ENCODE data around the gene SPTB. TPM values are rescaled to one million over a fixed set of nuclear protein-coding genes. Genes with fewer than 3 reads are reported as not detected.

The SPTB gene
- total and polyA plus RNA-seq, 9 donors, result 0.28 to 1.4 (median 0.68) TPM

DNA sequence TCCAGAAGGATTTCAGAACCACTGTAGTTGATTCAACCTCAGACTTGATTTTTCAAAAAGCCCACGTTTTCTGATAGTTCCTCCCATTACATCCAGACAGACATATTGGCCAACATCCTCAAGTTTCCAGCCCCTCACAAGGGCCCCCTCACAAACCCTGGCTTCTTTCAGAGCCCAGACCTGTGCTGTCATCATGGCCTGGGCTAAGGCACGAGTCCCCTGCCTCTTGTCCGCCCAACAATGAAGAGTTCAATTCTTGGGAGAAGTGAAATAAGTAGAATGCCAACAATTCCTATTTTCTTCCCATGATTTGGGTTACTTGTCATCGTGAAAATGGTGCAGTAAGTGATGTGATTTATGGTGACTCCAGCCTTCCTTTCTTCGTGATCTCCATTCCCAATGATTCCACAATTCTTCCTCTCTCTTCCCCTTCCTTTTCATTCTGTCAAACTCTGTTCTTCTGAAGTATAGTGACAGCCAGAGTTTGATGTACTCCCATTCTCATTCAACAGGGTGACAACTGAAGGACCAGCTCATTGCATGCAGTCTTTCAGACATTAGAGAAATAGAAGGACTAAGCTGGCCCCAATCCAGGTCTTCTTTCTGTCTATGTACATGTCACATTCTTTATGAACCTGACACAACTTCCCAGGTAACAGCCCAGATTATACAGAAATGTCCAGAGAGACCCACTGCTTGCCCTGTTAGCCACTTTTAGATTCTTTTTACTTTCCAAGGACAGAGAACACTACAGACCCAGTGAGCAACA is 29.2 kb downstream of the SPTB start:
- TF ChIP-seq, protein P1, sequence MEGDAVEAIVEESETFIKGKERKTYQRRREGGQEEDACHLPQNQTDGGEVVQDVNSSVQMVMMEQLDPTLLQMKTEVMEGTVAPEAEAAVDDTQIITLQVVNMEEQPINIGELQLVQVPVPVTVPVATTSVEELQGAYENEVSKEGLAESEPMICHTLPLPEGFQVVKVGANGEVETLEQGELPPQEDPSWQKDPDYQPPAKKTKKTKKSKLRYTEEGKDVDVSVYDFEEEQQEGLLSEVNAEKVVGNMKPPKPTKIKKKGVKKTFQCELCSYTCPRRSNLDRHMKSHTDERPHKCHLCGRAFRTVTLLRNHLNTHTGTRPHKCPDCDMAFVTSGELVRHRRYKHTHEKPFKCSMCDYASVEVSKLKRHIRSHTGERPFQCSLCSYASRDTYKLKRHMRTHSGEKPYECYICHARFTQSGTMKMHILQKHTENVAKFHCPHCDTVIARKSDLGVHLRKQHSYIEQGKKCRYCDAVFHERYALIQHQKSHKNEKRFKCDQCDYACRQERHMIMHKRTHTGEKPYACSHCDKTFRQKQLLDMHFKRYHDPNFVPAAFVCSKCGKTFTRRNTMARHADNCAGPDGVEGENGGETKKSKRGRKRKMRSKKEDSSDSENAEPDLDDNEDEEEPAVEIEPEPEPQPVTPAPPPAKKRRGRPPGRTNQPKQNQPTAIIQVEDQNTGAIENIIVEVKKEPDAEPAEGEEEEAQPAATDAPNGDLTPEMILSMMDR (IDR thresholded peaks at IDR 0.05), result no peak
- TF ChIP-seq EP300 (IDR thresholded peaks at IDR 0.05) (no peak), POLR2A (IDR thresholded peaks at IDR 0.05) (no peak)
- H3K4me3 ChIP-seq, result no peak overlapping the region
- H3K27ac ChIP-seq, result no peak overlapping the region
- no peak for DNase-seq
- H3K27me3 ChIP-seq, result no peaks in the 10 kb centered on the region
- WGBS, 3 donors, result 73 to 80% (median 77%) methylated on average over 5 of the region's 5 CpGs
- intact Hi-C loops (cut with DNase I), result no loop called here
- no peaks in the 10 kb centered on the region for H3K9me3 ChIP-seq
- H3K4me1 ChIP-seq (ENCODE audit: insufficient read depth), result no peaks in the 10 kb centered on the region
- H3K36me3 ChIP-seq, result no peaks in the 10 kb centered on the region

DNA sequence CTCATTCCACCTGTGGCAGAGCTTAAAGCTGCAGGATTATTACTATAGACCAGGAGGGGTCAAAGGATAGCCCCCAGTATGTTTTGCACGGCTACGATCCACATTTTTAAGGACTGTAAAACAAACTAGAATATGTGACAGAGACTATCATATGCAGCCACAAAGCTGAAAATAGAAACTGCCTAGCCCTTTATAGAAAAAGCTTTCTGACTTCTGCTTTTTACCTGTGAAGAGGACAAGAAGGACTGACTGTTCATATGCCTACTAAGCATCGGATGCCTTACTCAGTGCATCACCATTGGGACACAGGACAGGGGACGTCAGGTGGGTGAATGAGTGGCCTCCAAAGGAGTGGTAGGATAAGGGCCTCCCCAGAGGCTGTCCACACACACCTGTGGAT is 29.8 kb downstream of the SPTB start:
- no peak overlapping the region for H3K27ac ChIP-seq
- intact Hi-C loops (cut with DNase I), result no loop called here
- H3K4me3 ChIP-seq, result no peak overlapping the region
- no peaks in the 10 kb centered on the region for H3K36me3 ChIP-seq
- no peaks in the 10 kb centered on the region for H3K4me1 ChIP-seq (ENCODE audit: insufficient read depth)
- 89 to 95% (median 90%) methylated on average over 4 of the region's 4 CpGs for WGBS, 3 donors
- H3K27me3 ChIP-seq, result no peaks in the 10 kb centered on the region
- H3K9me3 ChIP-seq, result no peaks in the 10 kb centered on the region
- TF ChIP-seq, protein P1 (IDR thresholded peaks at IDR 0.05), result no peak
- no peak for TF ChIP-seq POLR2A (IDR thresholded peaks at IDR 0.05)
- TF ChIP-seq EP300 (IDR thresholded peaks at IDR 0.05), result no peak
- DNase-seq, result no peak

DNA sequence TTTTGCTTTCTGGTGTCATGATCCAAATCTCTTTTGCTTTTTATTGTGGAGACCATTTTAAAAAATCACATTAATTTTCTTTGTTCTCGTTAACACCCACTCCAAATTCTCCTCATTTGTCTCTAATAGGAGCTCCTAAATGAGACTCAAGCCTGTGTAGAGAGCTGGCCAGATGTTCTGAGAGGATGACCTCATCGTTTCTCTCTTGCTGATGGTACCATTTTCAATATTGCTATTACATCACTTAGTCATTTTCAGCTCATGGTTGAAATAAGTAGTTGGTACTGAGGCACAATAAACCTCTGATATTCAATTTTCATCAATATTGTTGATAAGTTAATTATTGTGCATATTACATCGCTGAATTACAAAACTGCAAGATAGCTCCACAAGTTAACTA is 31.5 kb downstream of the SPTB start:
- WGBS, 3 donors, result 77 to 83% (median 78%) methylated on average over 3 of the region's 3 CpGs
- no peak for DNase-seq

GRCh38 chr14:64846319-64846718 is 33.4 kb downstream of the SPTB start:
- no peaks in the 10 kb centered on the region for H3K27me3 ChIP-seq
- H3K4me3 ChIP-seq, result no peak overlapping the region
- 85 to 89% (median 88%) methylated on average over 4 of the region's 4 CpGs for WGBS, 3 donors
- H3K27ac ChIP-seq, result no peak overlapping the region
- no peak for TF ChIP-seq POLR2A (IDR thresholded peaks at IDR 0.05)
- TF ChIP-seq, protein P1 (IDR thresholded peaks at IDR 0.05), result no peak
- no peak for TF ChIP-seq EP300 (IDR thresholded peaks at IDR 0.05)
- intact Hi-C loops (cut with DNase I), result no loop called here
- no peaks in the 10 kb centered on the region for H3K36me3 ChIP-seq
- H3K9me3 ChIP-seq, result no peaks in the 10 kb centered on the region
- DNase-seq, result no peak
- no peaks in the 10 kb centered on the region for H3K4me1 ChIP-seq (ENCODE audit: insufficient read depth)

More for the DNA sequence above, 31.5 kb downstream of the SPTB start:
- intact Hi-C loops (cut with DNase I), result no loop called here
- TF ChIP-seq EP300 (IDR thresholded peaks at IDR 0.05) (no peak), POLR2A (IDR thresholded peaks at IDR 0.05) (no peak)
- TF ChIP-seq, protein P1 (IDR thresholded peaks at IDR 0.05), result no peak
- no peaks in the 10 kb centered on the region for H3K9me3 ChIP-seq
- no peak overlapping the region for H3K27ac ChIP-seq
- no peaks in the 10 kb centered on the region for H3K27me3 ChIP-seq
- no peaks in the 10 kb centered on the region for H3K36me3 ChIP-seq
- H3K4me3 ChIP-seq, result no peak overlapping the region
- no peaks in the 10 kb centered on the region for H3K4me1 ChIP-seq (ENCODE audit: insufficient read depth)
